H1 (cell line): ENCODE data around the gene DNAJC28. TPM values are rescaled to one million over a fixed set of nuclear protein-coding genes. Genes with fewer than 3 reads are reported as not detected.

Source experiments
- CTCF ChIA-PET: fragments of 300-600 bp; sonication (Branson Sonifier 250); formaldehyde crosslinking; loops from one replicate; lab custom pipeline; 2021; ENCODE audit not compliant: partially characterized antibody; lab: Charles Lee
- POLR2A ChIA-PET: fragments of 300-600 bp; sonication (Branson Sonifier 250); formaldehyde crosslinking; loops from one replicate; lab custom pipeline; 2021; ENCODE audit warnings: inconsistent platforms; ENCODE audit not compliant: partially characterized antibody; lab: Charles Lee
- DNase-seq, 2 experiments: peaks; one replicate each; pipeline versions ENCODE4 v3.0.0 to v3.0.0-alpha.2; 2010 to 2022; ENCODE audit warnings: low spot score in 2 of 2, low read depth in 1 of 2, mixed read lengths in 1 of 2
- FAIRE-seq: peaks from 2 replicates; lab custom pipeline; 2011; peaks lifted over from hg19 to GRCh38; lab: Jason Lieb, UNC
- H2AFZ ChIP-seq: 2 replicates; pipeline ENCODE4 v1.8.1; 2012; ENCODE audit warnings: low read length, inconsistent platforms
- H2AK5ac ChIP-seq: 2 replicates; pipeline ENCODE4 v1.6.1; 2013; ENCODE audit warnings: low read depth, low read length
- H2BK120ac ChIP-seq: replicated peaks from 2 replicates; pipeline ENCODE3; 2013; ENCODE audit warnings: low read depth, low read length, inconsistent platforms
- H2BK12ac ChIP-seq: 2 replicates; pipeline ENCODE4 v1.6.1; 2013; ENCODE audit warnings: low read depth, low read length
- H2BK15ac ChIP-seq: 2 replicates; pipeline ENCODE4 v1.6.1; 2013; ENCODE audit warnings: low read length
- H2BK20ac ChIP-seq: 2 replicates; pipeline ENCODE4 v1.6.1; 2013; ENCODE audit warnings: low read length
- H2BK5ac ChIP-seq: 2 replicates; pipeline ENCODE4 v1.6.1; 2013; ENCODE audit warnings: low read depth, low read length
- H3K14ac ChIP-seq: 2 replicates; pipeline ENCODE4 v1.6.1; 2013; ENCODE audit warnings: inconsistent platforms; ENCODE audit not compliant: insufficient read length
- H3K18ac ChIP-seq: 2 replicates; pipeline ENCODE4 v1.6.1; 2013; ENCODE audit warnings: low read length; ENCODE audit errors: extremely low read depth
- H3K23ac ChIP-seq: 2 replicates; pipeline ENCODE4 v1.6.1; 2013; ENCODE audit warnings: inconsistent platforms; ENCODE audit not compliant: insufficient read length
- H3K23me2 ChIP-seq: 2 replicates; pipeline ENCODE4 v1.6.1; 2013; ENCODE audit warnings: low read depth, low read length
- H3K27ac ChIP-seq: 2 replicates; pipeline ENCODE4 v1.6.1; 2011; ENCODE audit warnings: low read depth, low read length, inconsistent platforms
- H3K27me3 ChIP-seq, 4 experiments: replicated peaks in 1 of 4; 1 replicate in 1 of 4; 2 replicates in 3 of 4; pipeline versions ENCODE4 v1.6.1 to v1.8.1; 2011 to 2013; ENCODE audit warnings: low read length in 3 of 4, mild to moderate bottlenecking in 3 of 4, inconsistent platforms in 2 of 4, mixed read lengths in 2 of 4, moderate library complexity in 1 of 4; ENCODE audit not compliant: control insufficient read depth in 3 of 4, insufficient read depth in 3 of 4; ENCODE audit errors: extremely low read depth in 1 of 4
- H3K36me3 ChIP-seq, 4 experiments: 2 replicates each; pipeline versions ENCODE4 v1.6.1 to v1.8.1; 2011 to 2013; ENCODE audit warnings: mild to moderate bottlenecking in 4 of 4, low read length in 3 of 4, moderate library complexity in 2 of 4, control low read depth in 1 of 4, inconsistent platforms in 1 of 4; ENCODE audit not compliant: insufficient read depth in 4 of 4, control insufficient read depth in 2 of 4
- H3K4ac ChIP-seq: replicated peaks from 2 replicates; pipeline ENCODE3; 2013; ENCODE audit warnings: low read length, low read depth, mixed read lengths, inconsistent platforms; ENCODE audit not compliant: insufficient read length
- H3K4me1 ChIP-seq, 4 experiments: replicated peaks in 1 of 4; 1 replicate in 1 of 4; 2 replicates in 3 of 4; pipeline versions ENCODE4 v1.6.1 to v1.8.1; 2011 to 2013; ENCODE audit warnings: low read length in 3 of 4, inconsistent platforms in 2 of 4, mixed read lengths in 1 of 4; ENCODE audit not compliant: insufficient read depth in 4 of 4, control insufficient read depth in 3 of 4
- H3K4me2 ChIP-seq, 2 experiments: 2 replicates each; pipeline versions ENCODE4 v1.6.1 to v1.8.1; 2011 to 2013; ENCODE audit warnings: low read depth in 2 of 2, low read length in 2 of 2, control low read depth in 1 of 2, inconsistent platforms in 1 of 2, mild to moderate bottlenecking in 1 of 2; ENCODE audit not compliant: insufficient read depth in 1 of 2
- H3K4me3 ChIP-seq, 4 experiments: fragments of 200-600, 300-600 bp in 1 of 4; sonication (generic), shearing (Covaris generic), sonication (Bioruptor Twin) in 1 of 4; 2 replicates each; pipeline versions ENCODE4 v1.5.1 to v1.8.1; 2011 to 2016; ENCODE audit warnings: low read length in 4 of 4, low read depth in 3 of 4, control low read depth in 2 of 4, inconsistent platforms in 2 of 4, mild to moderate bottlenecking in 2 of 4, mixed read lengths in 1 of 4, moderate library complexity in 1 of 4; ENCODE audit not compliant: insufficient read depth in 2 of 4; ENCODE audit errors: extremely low read depth in 1 of 4
- H3K56ac ChIP-seq: replicated peaks from 2 replicates; pipeline ENCODE3; 2013; ENCODE audit warnings: low read depth, mild to moderate bottlenecking, mixed read lengths, low read length, inconsistent platforms; ENCODE audit not compliant: insufficient read length
- H3K79me1 ChIP-seq: 2 replicates; pipeline ENCODE4 v1.6.1; 2013; ENCODE audit warnings: low read depth, low read length, control low read depth
- H3K79me2 ChIP-seq, 2 experiments: 2 replicates each; pipeline versions ENCODE4 v1.6.1 to v1.8.1; 2012 to 2013; ENCODE audit warnings: low read length in 2 of 2, mild to moderate bottlenecking in 2 of 2, inconsistent platforms in 1 of 2; ENCODE audit not compliant: insufficient read depth in 2 of 2, control insufficient read depth in 1 of 2
- H3K9ac ChIP-seq, 4 experiments: replicated peaks in 1 of 4; 1 replicate in 1 of 4; 2 replicates in 3 of 4; pipeline versions ENCODE4 v1.6.1 to v1.8.1; 2011 to 2013; ENCODE audit warnings: low read depth in 3 of 4, low read length in 3 of 4, control low read depth in 2 of 4, mild to moderate bottlenecking in 2 of 4, moderate library complexity in 2 of 4, inconsistent platforms in 1 of 4; ENCODE audit errors: extremely low read depth in 1 of 4
- H3K9me3 ChIP-seq, 2 experiments: 2 replicates each; pipeline versions ENCODE4 v1.6.1 to v1.8.1; 2012 to 2013; ENCODE audit warnings: mild to moderate bottlenecking in 2 of 2, moderate library complexity in 2 of 2, control low read depth in 1 of 2, inconsistent platforms in 1 of 2, low read depth in 1 of 2, low read length in 1 of 2, mixed read lengths in 1 of 2; ENCODE audit not compliant: insufficient read depth in 2 of 2
- H4K20me1 ChIP-seq, 2 experiments: replicated peaks in 1 of 2; 2 replicates each; pipeline versions ENCODE3 to v1.8.1; 2011 to 2013; ENCODE audit warnings: inconsistent platforms in 2 of 2, low read length in 2 of 2, mild to moderate bottlenecking in 1 of 2; ENCODE audit not compliant: insufficient read depth in 2 of 2, control insufficient read depth in 1 of 2
- H4K5ac ChIP-seq: 2 replicates; pipeline ENCODE4 v1.6.1; 2013; ENCODE audit warnings: low read length, low read depth, mixed read lengths, inconsistent platforms; ENCODE audit not compliant: insufficient read length
- H4K8ac ChIP-seq: 2 replicates; pipeline ENCODE4 v1.8.0; 2013; ENCODE audit warnings: mild to moderate bottlenecking, moderate library complexity, low read length, inconsistent platforms; ENCODE audit not compliant: insufficient read depth; ENCODE audit errors: extremely low read depth
- H4K91ac ChIP-seq: replicated peaks from 2 replicates; pipeline ENCODE3; 2013; ENCODE audit warnings: low read length, mixed read lengths, inconsistent platforms; ENCODE audit not compliant: insufficient read length
- GTF2F1 ChIP-seq: IDR thresholded peaks from 2 replicates; pipeline ENCODE4 v1.6.1; 2012; ENCODE audit warnings: low read depth, low read length, improper control_type of control experiment, borderline replicate concordance
- NANOG ChIP-seq: IDR thresholded peaks from 2 replicates; pipeline ENCODE4 v1.6.1; 2011; ENCODE audit warnings: low read length, low read depth, mild to moderate bottlenecking, inconsistent platforms; ENCODE audit not compliant: insufficient read depth, poor library complexity, severe bottlenecking
- RAD21 ChIP-seq, 2 experiments: IDR thresholded peaks in 1 of 2; conservative IDR thresholded peaks in 1 of 2; 2 replicates each; pipeline ENCODE4 v1.6.1; 2011; ENCODE audit warnings: low read depth in 2 of 2, low read length in 2 of 2, improper control_type of control experiment in 1 of 2, inconsistent platforms in 1 of 2, mild to moderate bottlenecking in 1 of 2, moderate library complexity in 1 of 2
- RNF2 ChIP-seq: fragments of 200-900, 300-1000 bp; sonication (generic); IDR thresholded peaks from 2 replicates; pipeline ENCODE4 v1.7.1; 2016; ENCODE audit warnings: borderline replicate concordance, low read depth, mild to moderate bottlenecking, antibody characterized with exemption, low read length; ENCODE audit not compliant: poor library complexity, severe bottlenecking; ENCODE audit errors: missing control alignments
- USF2 ChIP-seq: IDR thresholded peaks from 2 replicates; pipeline ENCODE4 v1.6.1; 2011; ENCODE audit warnings: low read length, improper control_type of control experiment
- WGBS, 2 experiments: shearing (Covaris generic) in 1 of 2; methylation state at CpG; one replicate each; pipeline versions ENCODE4 v1.1.6 to v1.1.7; 2013 to 2015; ENCODE audit warnings: low lambda C conversion rate in 2 of 2, mixed read lengths in 2 of 2, inconsistent platforms in 1 of 2, low coverage in 1 of 2, missing lambda C conversion rate in 1 of 2; ENCODE audit not compliant: insufficient replicate concordance in 2 of 2, insufficient coverage in 1 of 2, insufficient read length in 1 of 2; ENCODE audit errors: extremely low coverage in 1 of 2, missing lambda C conversion rate in 1 of 2; 5-methylcytosine and 5-hydroxymethylcytosine counted together
- polyA plus RNA-seq, 7 experiments: library from polyadenylated mRNA; depleted of rRNA in 3 of 7; stranded (reverse) in 5 of 7; unstranded in 2 of 7; fragments of >200 nt in 5 of 7; fragments of 200-250 nt in 2 of 7; gene quantifications; 1 replicate in 5 of 7; 2 replicates in 1 of 7; 4 replicates in 1 of 7; pipeline versions ENCODE4 v1.2.1 to v1.2.3, GENCODE V29; 2011 to 2013; ENCODE audit warnings: missing spikeins in 2 of 7, mixed read lengths in 2 of 7
- total RNA-seq: library from RNA; stranded (reverse); fragmentation: NEBNext Ultra II Directional; extraction: Animal tissue kit (Norgen Biotek cat#: 25700); gene quantifications from 2 replicates; pipeline ENCODE4 v1.2.1, GENCODE V29; 2021

Gene DNAJC28
- total and polyA plus RNA-seq, 2 of the 8 experiments (the other 6 are each of a cell fraction or from before 2014, with no cell fraction given), result 0.97 to 4.3 TPM

GRCh38 chr21:33505833-33506232, 14.3 kb upstream of the DNAJC28 start:
- TF ChIP-seq RAD21 (IDR thresholded peaks at IDR 0.05 in 1 of 2, conservative IDR thresholded peaks at IDR 0.05 in 1 of 2; ENCODE audit: low read depth in 2 of 2, low read length in 2 of 2) (no peak), USF2 (no peak), RNF2 (no peak), GTF2F1 (no peak), NANOG (no peak)
- ChIA-PET POLR2A (interaction anchor here (0.6 to 1.6 kb wide), 7 partner anchors 8 to 29 kb away, joined by 3 to 4 read pairs (median 3); partner anchors contain the start of gene DNAJC28), CTCF (interaction anchor here (0.6 to 1.0 kb wide), 4 partner anchors 8 to 29 kb away, joined by 3 to 4 read pairs (median 4); partner anchors contain the start of gene TMEM50B)
- H4K20me1 ChIP-seq, result no peaks in the 10 kb centered on the region
- no peak overlapping the region for H2AK5ac ChIP-seq
- DNase-seq, result no peak
- H3K27ac ChIP-seq, result no peak overlapping the region
- H2BK5ac ChIP-seq, result no peak overlapping the region
- 99% methylated on average over 8 of the region's 8 CpGs; no CpG with 5 or more reads in 1 of the 2 experiments for WGBS, 2 experiments
- FAIRE-seq, result no peak
- no peak overlapping the region for H4K91ac ChIP-seq
- peaks cover 8 to 69% (median 48%) of the 10 kb centered on the region in 4 experiments for H3K36me3 ChIP-seq
- no peaks in the 10 kb centered on the region for H3K4me1 ChIP-seq
- H2BK15ac ChIP-seq, result no peak overlapping the region
- no peak overlapping the region for H2AFZ ChIP-seq
- no peaks in the 10 kb centered on the region for H3K9me3 ChIP-seq
- no peaks in the 10 kb centered on the region for H3K27me3 ChIP-seq
- H3K79me1 ChIP-seq, result no peaks in the 10 kb centered on the region
- no peak overlapping the region for H2BK120ac ChIP-seq
- H3K4ac ChIP-seq, result no peak overlapping the region
- H4K8ac ChIP-seq, result no peak overlapping the region
- no peak overlapping the region for H3K18ac ChIP-seq
- H2BK20ac ChIP-seq, result no peak overlapping the region
- H3K56ac ChIP-seq, result no peak overlapping the region
- no peak overlapping the region for H4K5ac ChIP-seq
- no peak overlapping the region for H3K4me2 ChIP-seq
- H3K79me2 ChIP-seq, result no peaks in the 10 kb centered on the region
- H3K14ac ChIP-seq, result no peak overlapping the region
- H3K23ac ChIP-seq, result no peak overlapping the region
- no peak overlapping the region for H3K4me3 ChIP-seq
- no peak overlapping the region for H2BK12ac ChIP-seq
- no peak overlapping the region for H3K9ac ChIP-seq
- no peaks in the 10 kb centered on the region for H3K23me2 ChIP-seq
